Spleen (tissue), 11 donors: Measurements from ENCODE around the gene EIPR1. TPM values are rescaled to one million over a fixed set of nuclear protein-coding genes. Genes with fewer than 3 reads are reported as not detected.

Experiments
- DNase-seq: peaks from one replicate; pipeline ENCODE4 v3.0.0-alpha.2; 2020
- H3K27ac ChIP-seq, 8 donors: fragments of 200-600 bp; sonication (generic) in 7 of 8; 1 replicate in 4 of 8; 2 replicates in 4 of 8; pipeline versions ENCODE4 v1.5.0 to v1.8.0; 2016 to 2021; ENCODE audit warnings: inconsistent platforms in 4 of 8, mild to moderate bottlenecking in 4 of 8, moderate library complexity in 1 of 8
- H3K27me3 ChIP-seq, 7 donors: fragments of 200-600 bp; sonication (generic) in 6 of 7; replicated peaks in 1 of 7; 1 replicate in 4 of 7; 2 replicates in 3 of 7; pipeline versions ENCODE4 v1.5.0 to v1.8.0; 2016 to 2021; ENCODE audit warnings: inconsistent platforms in 3 of 7, mild to moderate bottlenecking in 1 of 7
- H3K36me3 ChIP-seq, 6 donors: fragments of 200-600 bp; sonication (generic) in 5 of 6; 1 replicate in 4 of 6; 2 replicates in 2 of 6; pipeline versions ENCODE4 v1.5.0 to v1.8.0; 2016 to 2021; ENCODE audit warnings: inconsistent platforms in 2 of 6
- H3K4me1 ChIP-seq, 6 donors: fragments of 200-600 bp; sonication (generic) in 5 of 6; 1 replicate in 3 of 6; 2 replicates in 3 of 6; pipeline versions ENCODE4 v1.5.0 to v1.8.0; 2016 to 2021; ENCODE audit warnings: inconsistent platforms in 3 of 6
- H3K4me3 ChIP-seq, 8 donors: fragments of 200-600 bp; sonication (generic) in 7 of 8; 1 replicate in 4 of 8; 2 replicates in 4 of 8; pipeline versions ENCODE4 v1.5.0 to v1.8.0; 2016 to 2021; ENCODE audit warnings: inconsistent platforms in 4 of 8, mild to moderate bottlenecking in 4 of 8, moderate library complexity in 2 of 8
- H3K9me3 ChIP-seq, 8 donors: fragments of 200-600 bp; sonication (generic) in 7 of 8; 1 replicate in 4 of 8; 2 replicates in 4 of 8; pipeline versions ENCODE4 v1.5.0 to v1.8.0; 2016 to 2021; ENCODE audit warnings: inconsistent platforms in 4 of 8
- POLR2A ChIP-seq, 3 donors: fragments of 450-650 bp; IDR thresholded peaks; one replicate each; pipeline ENCODE4 v1.5.1; 2017; ENCODE audit warnings: antibody characterized with exemption in 3 of 3, mild to moderate bottlenecking in 1 of 3
- POLR2AphosphoS5 ChIP-seq, 3 donors: sonication (generic); formaldehyde crosslinking; IDR thresholded peaks; one replicate each; pipeline ENCODE4 v1.5.1; 2017; ENCODE audit warnings: antibody characterized with exemption in 3 of 3
- WGBS, 5 donors: extraction: QIAGEN DNeasy Blood & Tissue Kit in 3 of 5; methylation state at CpG; one replicate each; pipeline versions ENCODE4 v1.1.5 to v1.1.7; 2013 to 2018; 5-methylcytosine and 5-hydroxymethylcytosine counted together
- intact Hi-C: fragments of 100-400 bp; cut with DNase I; formaldehyde crosslinking; loops from one replicate; pipeline ENCODE4 v1.15.0; 2023; ENCODE audit warnings: low total_unique reads
- polyA plus RNA-seq, 3 donors: library from polyadenylated mRNA; stranded (reverse); fragments of 200-250 nt; gene quantifications; one replicate each; pipeline ENCODE4 v1.2.1, GENCODE V29; 2013
- total RNA-seq, 7 donors: library from RNA; depleted of rRNA in 3 of 7; stranded (reverse); fragments of >200 nt in 3 of 7; fragmentation: NEBNext Ultra II Directional in 4 of 7; extraction: Animal tissue kit (Norgen Biotek cat#: 25700) in 4 of 7; gene quantifications; one replicate each; pipeline versions ENCODE4 v1.1.0 to v1.2.1, GENCODE V29; 2016 to 2021
- TF ChIP-seq, protein P1 (sequence below), 11 experiments: fragments of 200-600 bp in 7 of 11; fragments of 450-650 bp in 4 of 11; sonication (generic) in 4 of 11; IDR thresholded peaks in 8 of 11; conservative IDR thresholded peaks in 3 of 11; 1 replicate in 7 of 11; 2 replicates in 4 of 11; pipeline versions ENCODE4 v1.4.0 to v1.8.0; 2016 to 2021; ENCODE audit warnings: antibody characterized with exemption in 11 of 11, inconsistent platforms in 4 of 11, mild to moderate bottlenecking in 1 of 11
- donor health status: healthy with polysubstance abuse.
- donor health status: DM: no; HTN: no; CAD: no; lungs with moderate emphysema.
- donor health status: DM: no; HTN: no; CAD: no.
- donor health status: Bipolar disorder and iron deficiency.
- donor health status: healthy.
- donor health status: DM: no; HTN: no; CAD: no.
- donor health status: DM: yes; HTN: yes; CAD: no.

The EIPR1 gene
- total and polyA plus RNA-seq, 10 donors: 16.1 to 60.1 (median 26.3) TPM

DNA sequence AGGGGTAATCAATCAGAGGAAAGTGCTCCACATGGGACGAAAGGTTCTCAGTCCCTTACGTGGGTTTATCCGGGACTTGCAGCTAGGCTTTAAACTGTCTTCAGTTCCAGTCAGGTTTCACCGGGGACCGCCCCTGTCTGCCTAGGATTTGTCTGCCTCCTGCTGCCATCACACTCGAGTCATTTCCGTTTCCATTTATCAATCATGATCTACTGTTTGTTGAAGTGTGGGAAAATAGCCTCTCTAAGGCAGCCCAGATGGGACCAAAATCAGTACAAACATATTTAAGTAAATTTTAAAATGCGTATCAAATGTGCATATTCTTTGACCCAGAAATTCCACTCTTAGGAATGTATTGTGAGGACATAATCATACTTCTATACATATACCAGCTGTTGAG, 12.4 kb upstream of the EIPR1 start:
- H3K36me3 ChIP-seq: peaks cover 4 to 86% (median 44%) of the 10 kb centered on the region in 6 donors
- intact Hi-C loops: no loop called here
- no peaks in the 10 kb centered on the region for H3K27me3 ChIP-seq
- TF ChIP-seq POLR2AphosphoS5 (IDR thresholded peaks at IDR 0.05): no peak
- no peak for TF ChIP-seq POLR2A (IDR thresholded peaks at IDR 0.05)
- TF ChIP-seq, protein P1, sequence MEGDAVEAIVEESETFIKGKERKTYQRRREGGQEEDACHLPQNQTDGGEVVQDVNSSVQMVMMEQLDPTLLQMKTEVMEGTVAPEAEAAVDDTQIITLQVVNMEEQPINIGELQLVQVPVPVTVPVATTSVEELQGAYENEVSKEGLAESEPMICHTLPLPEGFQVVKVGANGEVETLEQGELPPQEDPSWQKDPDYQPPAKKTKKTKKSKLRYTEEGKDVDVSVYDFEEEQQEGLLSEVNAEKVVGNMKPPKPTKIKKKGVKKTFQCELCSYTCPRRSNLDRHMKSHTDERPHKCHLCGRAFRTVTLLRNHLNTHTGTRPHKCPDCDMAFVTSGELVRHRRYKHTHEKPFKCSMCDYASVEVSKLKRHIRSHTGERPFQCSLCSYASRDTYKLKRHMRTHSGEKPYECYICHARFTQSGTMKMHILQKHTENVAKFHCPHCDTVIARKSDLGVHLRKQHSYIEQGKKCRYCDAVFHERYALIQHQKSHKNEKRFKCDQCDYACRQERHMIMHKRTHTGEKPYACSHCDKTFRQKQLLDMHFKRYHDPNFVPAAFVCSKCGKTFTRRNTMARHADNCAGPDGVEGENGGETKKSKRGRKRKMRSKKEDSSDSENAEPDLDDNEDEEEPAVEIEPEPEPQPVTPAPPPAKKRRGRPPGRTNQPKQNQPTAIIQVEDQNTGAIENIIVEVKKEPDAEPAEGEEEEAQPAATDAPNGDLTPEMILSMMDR (IDR thresholded peaks at IDR 0.05 in 8 of 11, conservative IDR thresholded peaks at IDR 0.05 in 3 of 11): no peak
- no peak overlapping the region for H3K4me3 ChIP-seq
- DNase-seq: no peak
- H3K4me1 ChIP-seq: peaks cover 0 to 7% (median 1%) of the 10 kb centered on the region in 6 donors
- WGBS, 5 donors: 93 to 97% (median 95%) methylated on average over 8 of the region's 8 CpGs
- peaks cover 0 to 7% (median 4%) of the 10 kb centered on the region in 8 donors for H3K9me3 ChIP-seq
- no peak overlapping the region for H3K27ac ChIP-seq

DNA sequence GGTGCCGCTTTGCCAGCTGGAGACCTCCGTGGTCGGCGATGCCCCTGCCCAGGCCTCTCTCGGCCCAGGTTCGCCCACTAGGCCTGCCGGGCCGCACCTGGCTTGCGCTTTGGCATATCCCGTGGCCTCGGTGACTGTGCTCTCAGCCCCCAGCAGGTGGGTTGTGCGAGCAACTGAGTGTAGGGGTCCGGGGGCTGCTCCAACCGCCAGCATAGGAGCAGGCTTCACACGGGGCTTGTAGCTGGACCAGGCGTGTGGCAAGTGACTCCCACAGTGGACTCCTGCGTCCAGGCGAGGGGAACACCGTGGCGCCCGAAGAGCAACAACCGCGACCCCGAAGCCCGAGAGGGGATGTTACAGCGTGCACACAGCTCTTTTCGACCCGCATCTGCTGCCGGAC, 11.6 kb upstream of the EIPR1 start:
- Histone ChIP-seq H3K27ac (no peak overlapping the region), H3K4me1 (peaks cover 0 to 15% (median 4%) of the 10 kb centered on the region in 6 donors), H3K36me3 (peaks cover 4 to 78% (median 44%) of the 10 kb centered on the region in 6 donors), H3K9me3 (no peaks in the 10 kb centered on the region), H3K4me3 (no peak overlapping the region), H3K27me3 (no peaks in the 10 kb centered on the region)
- no peak for DNase-seq
- TF ChIP-seq POLR2A (IDR thresholded peaks at IDR 0.05): no peak
- no peak for TF ChIP-seq POLR2AphosphoS5 (IDR thresholded peaks at IDR 0.05)
- TF ChIP-seq, protein P1 (IDR thresholded peaks at IDR 0.05 in 8 of 11, conservative IDR thresholded peaks at IDR 0.05 in 3 of 11): no peak
- intact Hi-C loops: no loop called here
- WGBS, 5 donors: 94 to 99% (median 98%) methylated on average over 24 to 29 of the region's 29 CpGs

DNA sequence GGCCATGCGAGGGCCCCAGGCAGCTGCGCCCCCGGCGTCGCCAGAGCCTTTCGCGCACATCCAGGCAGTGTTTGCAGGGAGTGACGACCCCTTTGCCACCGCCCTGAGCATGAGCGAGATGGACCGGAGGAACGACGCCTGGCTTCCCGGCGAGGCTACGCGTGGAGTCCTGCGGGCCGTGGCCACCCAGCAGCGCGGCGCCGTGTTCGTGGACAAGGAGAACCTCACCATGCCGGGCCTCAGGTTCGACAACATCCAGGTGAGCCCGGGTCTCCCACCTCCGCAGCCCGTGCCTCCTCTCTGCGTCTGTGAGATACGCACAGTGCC, 10.8 kb upstream of the EIPR1 start:
- Histone ChIP-seq H3K4me1 (peaks cover 0 to 15% (median 4%) of the 10 kb centered on the region in 6 donors), H3K27me3 (no peaks in the 10 kb centered on the region), H3K4me3 (no peak overlapping the region), H3K9me3 (no peaks in the 10 kb centered on the region), H3K27ac (no peak overlapping the region), H3K36me3 (peaks cover 4 to 76% (median 39%) of the 10 kb centered on the region in 6 donors)
- TF ChIP-seq POLR2AphosphoS5 (IDR thresholded peaks at IDR 0.05): peak in 1 of 3 donors; percentile 35
- TF ChIP-seq, protein P1 (IDR thresholded peaks at IDR 0.05 in 8 of 11, conservative IDR thresholded peaks at IDR 0.05 in 3 of 11): no peak
- 97 to 99% (median 98%) methylated on average over 24 to 31 of the region's 31 CpGs for WGBS, 5 donors
- intact Hi-C loops: no loop called here
- no peak for DNase-seq

DNA sequence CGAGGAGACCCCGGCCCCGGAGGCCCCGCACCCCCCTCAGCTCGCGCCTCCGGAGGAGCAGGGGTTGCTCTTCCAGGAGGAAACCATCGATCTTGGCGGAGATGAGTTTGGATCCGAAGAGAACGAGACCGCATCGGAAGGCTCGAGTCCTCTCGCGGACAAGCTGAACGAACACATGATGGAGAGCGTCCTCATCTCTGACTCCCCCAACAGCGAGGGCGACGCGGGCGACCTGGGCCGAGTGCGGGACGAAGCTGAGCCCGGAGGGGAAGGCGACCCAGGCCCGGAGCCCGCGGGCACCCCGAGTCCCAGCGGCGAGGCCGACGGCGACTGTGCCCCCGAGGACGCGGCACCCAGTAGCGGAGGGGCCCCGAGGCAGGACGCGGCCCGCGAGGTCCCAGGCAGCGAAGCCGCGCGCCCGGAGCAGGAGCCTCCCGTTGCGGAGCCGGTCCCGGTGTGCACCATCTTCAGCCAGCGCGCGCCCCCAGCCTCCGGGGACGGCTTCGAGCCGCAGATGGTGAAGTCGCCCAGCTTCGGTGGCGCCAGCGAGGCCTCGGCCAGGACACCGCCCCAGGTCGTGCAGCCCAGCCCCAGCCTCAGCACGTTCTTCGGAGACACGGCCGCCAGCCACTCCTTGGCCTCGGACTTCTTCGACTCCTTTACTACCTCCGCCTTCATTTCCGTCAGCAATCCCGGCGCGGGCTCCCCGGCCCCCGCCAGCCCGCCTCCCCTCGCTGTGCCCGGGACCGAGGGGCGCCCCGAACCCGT, 10.2 kb upstream of the EIPR1 start:
- Histone ChIP-seq H3K36me3 (peaks cover 4 to 74% (median 39%) of the 10 kb centered on the region in 6 donors), H3K9me3 (no peaks in the 10 kb centered on the region), H3K27ac (no peak overlapping the region), H3K4me3 (no peak overlapping the region), H3K4me1 (peaks cover 0 to 15% (median 4%) of the 10 kb centered on the region in 6 donors), H3K27me3 (no peaks in the 10 kb centered on the region)
- DNase-seq: no peak
- intact Hi-C loops: no loop called here
- no peak for TF ChIP-seq POLR2A (IDR thresholded peaks at IDR 0.05)
- 95 to 97% (median 96%) methylated on average over 78 to 89 of the region's 89 CpGs for WGBS, 5 donors
